Fibroblast of skin of left biceps (primary cell): Measurements from ENCODE around the gene FZD10.

Experiments
- DNase-seq, 2 experiments: peaks; one replicate each; pipeline ENCODE4 v3.0.0-alpha.2; 2013; ENCODE audit warnings: low read depth in 2 of 2

Gene FZD10

DNA sequence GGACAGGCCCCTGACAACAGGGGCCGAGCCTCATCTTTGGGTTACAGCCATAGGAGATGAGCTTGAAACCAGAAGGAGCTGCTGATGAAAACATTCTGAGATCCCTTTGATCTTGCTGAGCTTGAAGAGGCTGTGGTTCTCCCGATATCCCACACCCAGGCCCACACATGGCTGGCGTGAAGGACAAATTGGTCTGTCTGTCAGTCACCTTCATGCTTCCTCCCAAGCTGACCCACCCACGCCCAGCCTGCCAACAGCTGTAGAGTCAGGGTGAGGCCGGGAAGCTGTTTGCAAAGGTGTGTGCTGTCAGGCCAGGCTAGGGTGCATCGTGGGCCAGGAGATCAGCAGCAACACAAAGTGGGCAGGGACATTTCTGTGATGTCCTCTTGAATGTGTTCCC is 43.2 kb downstream of the FZD10 start:
- DNase-seq: no peak

GRCh38 chr12:130212384-130212989 is 50.2 kb downstream of the FZD10 start:
- DNase-seq: no peak

DNA sequence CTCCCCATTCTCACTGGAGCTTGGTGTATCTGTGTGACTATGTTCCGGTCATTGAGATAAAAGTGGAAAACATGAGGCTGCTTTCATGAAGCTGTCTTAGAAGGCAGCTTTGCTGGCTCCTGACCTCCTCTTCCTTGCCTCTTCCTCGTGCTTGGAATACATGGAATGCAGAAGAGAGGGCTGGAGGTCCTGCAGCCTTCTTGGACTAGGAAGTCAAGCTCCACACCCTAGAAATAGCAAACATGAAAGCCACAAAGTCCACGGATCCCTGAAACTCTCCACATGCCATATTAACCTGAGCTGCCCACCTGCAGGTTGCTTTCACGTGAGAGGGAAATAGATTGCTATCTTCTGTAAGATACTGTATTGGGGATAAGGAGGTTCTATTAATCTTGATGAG is 51.0 kb downstream of the FZD10 start:
- DNase-seq: no peak

DNA sequence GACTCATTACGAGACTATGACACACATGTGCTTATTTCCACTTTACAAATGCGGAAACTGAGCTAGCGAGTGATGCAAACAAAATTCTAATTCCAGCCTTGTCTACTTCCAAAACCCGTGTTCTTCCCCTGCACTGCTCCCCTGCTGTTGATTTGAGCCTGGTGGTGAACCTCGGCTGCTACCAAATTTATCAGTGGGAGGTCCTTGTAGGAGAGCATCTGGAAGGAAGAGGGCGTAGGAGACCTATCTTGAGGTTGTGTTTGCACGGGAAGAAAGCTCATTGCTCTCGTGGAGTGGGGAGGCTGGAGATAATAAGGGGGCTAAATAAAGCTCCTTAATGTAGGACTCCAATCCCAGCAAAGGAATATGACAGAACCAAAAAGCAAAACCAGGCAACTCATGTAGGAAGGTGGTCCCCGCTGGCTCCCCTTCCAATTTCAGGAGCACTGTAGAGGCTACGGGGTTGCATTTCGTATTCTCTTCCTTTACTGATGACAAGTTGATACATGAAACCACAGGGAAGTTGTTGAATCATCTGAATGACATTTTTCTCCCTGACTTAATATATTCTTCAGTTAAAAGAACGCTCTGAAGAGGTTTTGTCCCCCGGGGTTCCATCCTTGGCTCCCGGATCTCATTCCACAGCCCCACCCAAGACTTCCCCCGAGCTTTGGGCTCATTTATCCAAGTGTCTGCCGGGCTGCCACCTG is 52.6 kb downstream of the FZD10 start:
- DNase-seq: no peak
